SKM-1 treated with dmso at 0.1 percent for 144 hours (cell line): ENCODE measurements around the gene PCDHGA10.
"Not testable (repeated sequence)": the region's sequence is repeated elsewhere in the genome, so short reads cannot be mapped to it uniquely, and the experiment has no call there.

Experiments used
- DNase-seq: peaks from one replicate; lab custom pipeline; 2025; ENCODE audit not compliant: unreplicated experiment; lab: John Stamatoyannopoulos, UW

Gene PCDHGA10

GRCh38 chr5:141392429-141393198 is 20.2 kb upstream of the PCDHGA10 start, which contains the start of gene PCDHGA8:
Gene PCDHGA8 (plus strand): TSS chr5:141392633. CDS start chr5:141392814, 181 bp downstream.
- no peak for DNase-seq

DNA sequence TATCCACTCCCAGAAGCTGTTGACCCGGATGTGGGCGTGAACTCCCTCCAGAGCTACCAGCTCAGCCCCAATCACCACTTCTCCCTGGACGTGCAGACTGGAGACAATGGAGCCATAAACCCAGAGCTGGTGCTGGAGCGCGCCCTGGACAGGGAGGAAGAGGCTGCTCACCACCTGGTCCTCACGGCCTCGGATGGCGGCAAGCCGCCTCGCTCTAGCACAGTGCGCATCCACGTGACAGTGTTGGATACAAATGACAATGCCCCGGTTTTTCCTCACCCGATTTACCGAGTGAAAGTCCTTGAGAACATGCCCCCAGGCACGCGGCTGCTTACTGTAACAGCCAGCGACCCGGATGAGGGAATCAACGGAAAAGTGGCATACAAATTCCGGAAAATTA is 19.5 kb upstream of the PCDHGA10 start:
- DNase-seq: no peak

DNA sequence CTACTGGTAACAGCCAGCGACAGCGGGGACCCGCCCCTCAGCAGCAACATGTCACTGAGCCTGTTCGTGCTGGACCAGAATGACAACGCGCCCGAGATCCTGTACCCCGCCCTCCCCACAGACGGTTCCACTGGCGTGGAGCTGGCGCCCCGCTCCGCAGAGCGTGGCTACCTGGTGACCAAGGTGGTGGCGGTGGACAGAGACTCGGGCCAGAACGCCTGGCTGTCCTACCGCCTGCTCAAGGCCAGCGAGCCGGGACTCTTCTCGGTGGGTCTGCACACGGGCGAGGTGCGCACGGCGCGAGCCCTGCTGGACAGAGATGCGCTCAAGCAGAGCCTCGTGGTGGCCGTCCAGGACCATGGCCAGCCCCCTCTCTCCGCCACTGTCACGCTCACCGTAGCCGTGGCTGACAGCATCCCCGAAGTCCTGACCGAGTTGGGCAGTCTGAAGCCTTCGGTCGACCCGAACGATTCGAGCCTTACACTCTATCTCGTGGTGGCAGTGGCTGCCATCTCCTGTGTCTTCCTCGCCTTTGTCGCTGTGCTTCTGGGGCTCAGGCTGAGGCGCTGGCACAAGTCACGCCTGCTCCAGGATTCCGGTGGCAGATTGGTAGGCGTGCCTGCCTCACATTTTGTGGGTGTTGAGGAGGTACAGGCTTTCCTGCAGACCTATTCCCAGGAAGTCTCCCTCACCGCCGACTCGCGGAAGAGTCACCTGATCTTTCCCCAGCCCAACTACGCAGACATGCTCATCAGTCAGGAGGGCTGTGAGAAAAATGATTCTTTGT is 18.2 kb upstream of the PCDHGA10 start:
- DNase-seq: not testable (repeated sequence)

- DNase-seq: peak; percentile 14
Observed at GRCh38 chr5:141397756-141398551, 14.8 kb upstream of the PCDHGA10 start, which contains the start of gene PCDHGB5. Gene PCDHGB5 (plus strand): TSS chr5:141397947. CDS start chr5:141398128, 181 bp downstream.

DNA sequence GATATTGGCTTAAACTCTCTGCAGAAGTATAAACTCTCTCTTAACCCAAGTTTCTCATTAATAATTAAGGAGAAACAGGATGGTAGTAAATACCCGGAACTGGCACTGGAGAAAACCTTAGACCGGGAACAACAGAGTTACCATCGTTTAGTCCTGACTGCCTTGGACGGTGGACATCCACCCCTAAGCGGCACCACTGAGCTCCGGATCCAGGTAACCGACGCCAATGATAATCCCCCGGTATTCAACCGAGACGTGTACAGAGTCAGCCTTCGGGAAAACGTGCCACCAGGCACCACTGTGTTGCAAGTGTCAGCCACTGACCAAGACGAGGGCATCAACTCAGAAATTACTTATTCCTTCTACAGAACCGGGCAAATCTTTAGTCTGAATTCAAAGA is 14.2 kb upstream of the PCDHGA10 start:
- no peak for DNase-seq

- no peak for DNase-seq
Observed at GRCh38 chr5:141399555-141400258, 13.1 kb upstream of the PCDHGA10 start.

GRCh38 chr5:141402553-141403243 is 10.1 kb upstream of the PCDHGA10 start, which contains the start of gene PCDHGA9:
Gene PCDHGA9 (plus strand): TSS chr5:141402778. CDS start chr5:141402953, 175 bp downstream.
- no peak for DNase-seq

DNA sequence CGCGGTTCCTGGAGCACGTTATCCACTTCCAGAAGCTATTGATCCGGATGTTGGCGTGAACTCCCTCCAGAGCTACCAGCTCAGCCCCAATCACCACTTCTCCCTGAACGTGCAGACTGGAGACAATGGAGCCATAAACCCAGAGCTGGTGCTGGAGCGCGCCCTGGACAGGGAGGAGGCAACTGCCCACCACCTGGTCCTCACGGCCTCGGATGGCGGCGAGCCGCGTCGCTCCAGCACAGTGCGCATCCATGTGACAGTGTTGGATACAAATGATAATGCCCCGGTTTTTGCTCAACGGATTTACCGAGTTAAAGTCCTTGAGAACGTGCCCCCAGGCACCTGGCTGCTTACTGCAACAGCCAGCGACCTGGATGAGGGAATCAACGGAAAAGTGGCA is 9.4 kb upstream of the PCDHGA10 start:
- DNase-seq: no peak

GRCh38 chr5:141407790-141408505 is 4.8 kb upstream of the PCDHGA10 start, which contains the start of gene PCDHGB6:
Gene PCDHGB6 (plus strand): TSS chr5:141408021. CDS start chr5:141408203, 182 bp downstream.
- DNase-seq: not testable (repeated sequence)

GRCh38 chr5:141409598-141410306 is 3.0 kb upstream of the PCDHGA10 start:
- DNase-seq: no peak

DNA sequence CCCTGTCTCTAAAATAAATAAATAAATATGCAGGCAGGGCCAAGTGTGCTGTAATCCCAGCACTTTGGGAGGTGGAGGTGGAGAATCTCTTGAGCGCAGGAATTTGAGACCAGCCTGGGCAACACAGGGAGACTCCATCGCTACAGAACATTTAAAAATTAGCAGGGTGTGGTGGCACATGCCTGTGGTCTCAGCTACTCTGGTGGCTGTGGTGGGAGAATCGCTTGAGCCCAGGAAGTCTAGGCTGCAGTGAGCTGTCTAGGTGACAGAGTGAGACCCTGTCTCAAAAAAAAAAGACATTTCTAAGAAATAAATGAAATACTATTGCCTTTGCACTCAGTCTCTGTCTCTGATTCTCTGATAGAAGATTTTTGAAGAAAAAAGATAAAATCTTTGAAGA is 1.2 kb upstream of the PCDHGA10 start:
- no peak for DNase-seq

GRCh38 chr5:141413540-141414069 is 818 bp downstream of the PCDHGA10 start:
- no peak for DNase-seq

DNA sequence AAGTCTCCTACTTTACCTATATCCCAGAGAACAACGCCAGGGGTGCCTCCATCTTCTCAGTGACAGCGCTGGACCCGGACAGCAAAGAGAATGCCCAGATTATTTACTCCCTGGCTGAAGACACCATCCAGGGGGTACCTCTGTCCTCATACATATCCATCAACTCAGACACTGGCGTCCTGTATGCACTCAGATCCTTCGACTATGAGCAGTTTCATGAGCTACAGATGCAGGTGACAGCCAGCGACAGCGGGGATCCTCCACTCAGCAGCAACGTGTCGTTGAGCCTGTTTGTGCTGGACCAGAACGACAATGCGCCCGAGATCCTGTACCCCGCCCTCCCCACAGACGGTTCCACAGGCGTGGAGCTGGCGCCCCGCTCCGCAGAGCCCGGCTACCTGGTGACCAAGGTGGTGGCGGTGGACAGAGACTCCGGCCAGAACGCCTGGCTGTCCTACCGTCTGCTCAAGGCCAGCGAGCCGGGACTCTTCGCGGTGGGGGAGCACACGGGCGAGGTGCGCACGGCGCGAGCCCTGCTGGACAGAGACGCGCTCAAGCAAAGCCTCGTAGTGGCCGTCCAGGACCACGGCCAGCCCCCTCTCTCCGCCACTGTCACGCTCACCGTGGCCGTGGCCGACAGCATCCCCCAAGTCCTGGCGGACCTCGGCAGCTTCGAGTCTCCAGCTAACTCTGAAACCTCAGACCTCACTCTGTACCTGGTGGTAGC is 1.9 kb downstream of the PCDHGA10 start:
- not testable (repeated sequence) for DNase-seq

GRCh38 chr5:141415275-141415618 is 2.5 kb downstream of the PCDHGA10 start:
- not testable (repeated sequence) for DNase-seq

GRCh38 chr5:141417494-141418172 is 4.8 kb downstream of the PCDHGA10 start, which contains the start of gene PCDHGB7:
Gene PCDHGB7 (plus strand): TSS chr5:141417677. CDS start chr5:141417860, 183 bp downstream.
- peak; percentile 37 for DNase-seq

DNA sequence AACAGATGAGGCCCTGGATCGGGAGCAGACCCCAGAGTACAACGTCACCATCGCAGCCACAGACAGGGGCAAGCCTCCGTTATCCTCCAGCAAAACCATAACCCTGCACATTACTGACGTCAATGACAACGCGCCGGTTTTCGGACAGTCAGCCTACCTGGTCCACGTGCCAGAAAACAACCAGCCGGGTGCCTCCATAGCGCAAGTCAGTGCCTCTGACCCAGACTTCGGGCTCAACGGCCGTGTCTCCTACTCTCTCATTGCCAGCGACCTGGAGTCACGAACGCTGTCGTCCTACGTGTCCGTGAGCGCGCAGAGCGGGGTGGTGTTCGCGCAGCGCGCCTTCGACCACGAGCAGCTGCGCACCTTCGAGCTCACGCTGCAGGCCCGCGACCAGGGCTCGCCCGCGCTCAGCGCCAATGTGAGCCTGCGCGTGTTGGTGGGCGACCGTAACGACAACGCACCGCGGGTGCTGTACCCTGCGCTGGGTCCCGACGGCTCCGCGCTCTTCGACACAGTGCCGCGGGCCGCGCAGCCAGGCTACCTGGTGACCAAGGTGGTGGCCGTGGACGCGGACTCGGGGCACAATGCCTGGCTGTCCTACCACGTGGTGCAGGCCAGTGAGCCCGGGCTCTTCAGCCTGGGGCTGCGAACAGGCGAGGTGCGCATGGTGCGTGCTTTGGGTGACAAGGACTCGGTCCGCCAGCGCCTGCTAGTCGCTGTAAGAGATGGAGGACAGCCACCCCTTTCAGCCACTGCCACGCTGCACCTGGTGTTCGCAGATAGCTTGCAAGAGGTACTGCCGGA is 6.5 kb downstream of the PCDHGA10 start:
- no peak for DNase-seq
